Mesenchymal stem cell (in vitro differentiated cells and primary cell): ENCODE measurements around the gene ULK4.

Experiments used
- DNase-seq: peaks from one replicate; pipeline ENCODE4 v3.0.0-alpha.2; 2013
- H2AFZ ChIP-seq: one replicate; pipeline ENCODE4 v1.6.1; 2013; ENCODE audit warnings: low read depth, mild to moderate bottlenecking, control low read depth, inconsistent platforms, low read length, moderate library complexity
- H2AK5ac ChIP-seq: 2 replicates; pipeline ENCODE4 v1.6.1; 2013; ENCODE audit warnings: low read length, moderate library complexity, mild to moderate bottlenecking, inconsistent platforms; ENCODE audit not compliant: severe bottlenecking
- H2BK120ac ChIP-seq: one replicate; pipeline ENCODE4 v1.6.1; 2013; ENCODE audit warnings: low read depth, mild to moderate bottlenecking, inconsistent platforms, low read length, moderate library complexity
- H2BK12ac ChIP-seq, 2 experiments: one replicate each; pipeline ENCODE4 v1.6.1; 2013; ENCODE audit warnings: inconsistent platforms in 2 of 2, low read length in 2 of 2, mild to moderate bottlenecking in 2 of 2, moderate library complexity in 2 of 2, control low read depth in 1 of 2
- H2BK15ac ChIP-seq: one replicate; pipeline ENCODE4 v1.6.1; 2013; ENCODE audit warnings: mild to moderate bottlenecking, low read depth, inconsistent platforms; ENCODE audit not compliant: poor library complexity, severe bottlenecking
- H2BK5ac ChIP-seq: 2 replicates; pipeline ENCODE4 v1.6.1; 2013; ENCODE audit warnings: low read depth, mild to moderate bottlenecking, low read length, control low read depth, inconsistent platforms; ENCODE audit not compliant: poor library complexity, severe bottlenecking
- H3K14ac ChIP-seq, 2 experiments: one replicate each; pipeline ENCODE4 v1.6.1; 2013; ENCODE audit warnings: inconsistent platforms in 2 of 2, low read length in 2 of 2, control low read depth in 1 of 2, mild to moderate bottlenecking in 1 of 2, moderate library complexity in 1 of 2
- H3K18ac ChIP-seq, 2 experiments: one replicate each; pipeline ENCODE4 v1.6.1; 2013; ENCODE audit warnings: inconsistent platforms in 2 of 2, low read length in 2 of 2, control low read depth in 1 of 2, low read depth in 1 of 2, mild to moderate bottlenecking in 1 of 2
- H3K23ac ChIP-seq, 2 experiments: one replicate each; pipeline ENCODE4 v1.6.1; 2013; ENCODE audit warnings: inconsistent platforms in 2 of 2, low read length in 2 of 2, mild to moderate bottlenecking in 2 of 2, moderate library complexity in 2 of 2, control low read depth in 1 of 2
- H3K27ac ChIP-seq: 2 replicates; pipeline ENCODE4 v1.5.1; 2013; ENCODE audit warnings: mild to moderate bottlenecking, moderate library complexity, low read length, control low read depth, inconsistent platforms; ENCODE audit not compliant: poor library complexity, severe bottlenecking
- H3K27me3 ChIP-seq, 2 experiments: 2 replicates each; pipeline versions ENCODE4 v1.6.1 to v1.7.0; 2013; ENCODE audit warnings: low read length in 2 of 2, mild to moderate bottlenecking in 2 of 2, moderate library complexity in 2 of 2, control low read depth in 1 of 2, inconsistent platforms in 1 of 2; ENCODE audit not compliant: control insufficient read depth in 1 of 2, insufficient read depth in 1 of 2
- H3K36me3 ChIP-seq, 2 experiments: 2 replicates each; pipeline versions ENCODE4 v1.6.1 to v1.7.0; 2013; ENCODE audit warnings: low read length in 2 of 2, control low read depth in 1 of 2, inconsistent platforms in 1 of 2, low read depth in 1 of 2, mild to moderate bottlenecking in 1 of 2; ENCODE audit not compliant: insufficient read depth in 2 of 2, control insufficient read depth in 1 of 2
- H3K4ac ChIP-seq, 2 experiments: one replicate each; pipeline ENCODE4 v1.6.1; 2013; ENCODE audit warnings: inconsistent platforms in 2 of 2, low read length in 2 of 2, mild to moderate bottlenecking in 2 of 2, moderate library complexity in 2 of 2, control low read depth in 1 of 2, low read depth in 1 of 2
- H3K4me1 ChIP-seq: 2 replicates; pipeline ENCODE4 v1.6.1; 2013; ENCODE audit warnings: low read depth, low read length, control low read depth; ENCODE audit not compliant: control insufficient read depth, insufficient read depth
- H3K4me2 ChIP-seq: 2 replicates; pipeline ENCODE4 v1.6.1; 2013; ENCODE audit warnings: low read length, mild to moderate bottlenecking, inconsistent platforms; ENCODE audit not compliant: poor library complexity, severe bottlenecking
- H3K4me3 ChIP-seq, 2 experiments: 2 replicates each; pipeline versions ENCODE4 v1.5.1 to v1.7.0; 2013; ENCODE audit warnings: low read length in 2 of 2, mild to moderate bottlenecking in 2 of 2, control low read depth in 1 of 2, low read depth in 1 of 2; ENCODE audit not compliant: insufficient read depth in 1 of 2
- H3K79me1 ChIP-seq: replicated peaks from 2 replicates; pipeline ENCODE4 v1.6.1; 2013; ENCODE audit warnings: mild to moderate bottlenecking, control low read depth, low read length, inconsistent platforms; ENCODE audit not compliant: poor library complexity, severe bottlenecking
- H3K9ac ChIP-seq: 2 replicates; pipeline ENCODE4 v1.7.0; 2013; ENCODE audit warnings: mild to moderate bottlenecking, low read length, moderate library complexity
- H3K9me3 ChIP-seq: 2 replicates; pipeline ENCODE4 v1.7.0; 2013; ENCODE audit warnings: mild to moderate bottlenecking, low read length; ENCODE audit not compliant: control insufficient read depth
- H4K8ac ChIP-seq: one replicate; pipeline ENCODE4 v1.6.1; 2013; ENCODE audit warnings: inconsistent platforms, mild to moderate bottlenecking, low read length, moderate library complexity
- H4K91ac ChIP-seq: one replicate; pipeline ENCODE4 v1.6.1; 2013; ENCODE audit warnings: mild to moderate bottlenecking, low read length, inconsistent platforms
- WGBS: methylation state at CpG from one replicate; pipeline ENCODE4 v1.1.7; 2013; ENCODE audit warnings: mixed read lengths; 5-methylcytosine and 5-hydroxymethylcytosine counted together

Gene ULK4

GRCh38 chr3:41348401-41348800 is 613.5 kb downstream of the ULK4 start:
- H3K23ac ChIP-seq, result no peak overlapping the region
- no peaks in the 10 kb centered on the region for H3K9me3 ChIP-seq
- H3K4me3 ChIP-seq, result no peak overlapping the region
- H2AK5ac ChIP-seq, result no peak overlapping the region
- H2BK12ac ChIP-seq, result no peak overlapping the region
- 98% methylated on average over 4 of the region's 4 CpGs for WGBS
- H2AFZ ChIP-seq, result no peak overlapping the region
- H3K27ac ChIP-seq, result no peak overlapping the region
- no peak overlapping the region for H3K4me2 ChIP-seq
- H3K27me3 ChIP-seq, result no peaks in the 10 kb centered on the region
- H3K4me1 ChIP-seq, result no peaks in the 10 kb centered on the region
- H2BK15ac ChIP-seq, result no peak overlapping the region
- no peaks in the 10 kb centered on the region for H3K79me1 ChIP-seq
- H3K18ac ChIP-seq, result no peak overlapping the region
- no peak overlapping the region for H3K9ac ChIP-seq
- no peak overlapping the region for H3K4ac ChIP-seq
- no peak for DNase-seq
- H2BK5ac ChIP-seq, result no peak overlapping the region
- no peak overlapping the region for H4K8ac ChIP-seq
- no peak overlapping the region for H3K14ac ChIP-seq
- H3K36me3 ChIP-seq, result no peaks in the 10 kb centered on the region
- H4K91ac ChIP-seq, result no peak overlapping the region
- H2BK120ac ChIP-seq, result no peak overlapping the region

DNA sequence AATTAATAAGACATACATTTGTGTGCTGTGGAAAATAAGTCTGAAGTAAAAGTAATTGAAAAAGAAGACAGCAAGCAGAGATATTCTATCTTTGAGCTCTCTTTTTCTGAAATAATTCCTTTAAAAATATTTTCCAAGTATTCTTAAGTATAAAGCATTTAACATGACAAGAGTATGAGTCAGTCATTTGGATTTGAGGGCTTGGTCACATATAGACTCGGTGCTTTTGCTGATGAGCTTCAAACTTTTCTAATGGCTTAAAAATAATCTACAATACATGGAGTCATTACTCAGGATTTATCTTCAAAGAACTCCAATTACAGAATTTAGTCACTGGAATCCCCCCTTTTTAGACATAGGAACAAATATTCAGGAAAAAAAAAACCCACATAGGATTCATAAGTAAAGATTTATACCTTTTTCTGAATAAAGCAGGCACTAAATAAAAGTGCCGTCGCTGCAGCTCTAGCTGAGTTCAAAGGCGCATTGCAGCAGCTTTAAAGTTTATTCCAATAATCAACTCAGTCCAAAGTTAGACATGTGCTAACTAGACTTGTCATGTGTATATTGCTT is 615.1 kb downstream of the ULK4 start:
- Histone ChIP-seq H2AK5ac (no peak overlapping the region), H3K4me1 (no peaks in the 10 kb centered on the region), H3K9me3 (no peaks in the 10 kb centered on the region), H3K4me2 (no peak overlapping the region), H3K4ac (no peak overlapping the region), H3K9ac (no peak overlapping the region), H3K36me3 (no peaks in the 10 kb centered on the region), H2BK120ac (no peak overlapping the region), H2BK15ac (no peak overlapping the region), H2AFZ (no peak overlapping the region), H3K18ac (no peak overlapping the region), H3K4me3 (no peak overlapping the region), H3K27me3 (no peaks in the 10 kb centered on the region), H3K27ac (no peak overlapping the region), H4K8ac (no peak overlapping the region), H3K14ac (no peak overlapping the region), H3K79me1 (no peaks in the 10 kb centered on the region), H3K23ac (no peak overlapping the region), H4K91ac (no peak overlapping the region), H2BK12ac (no peak overlapping the region), H2BK5ac (no peak overlapping the region)
- 100% methylated on average over 3 of the region's 4 CpGs for WGBS
- peak; percentile 11 for DNase-seq

DNA sequence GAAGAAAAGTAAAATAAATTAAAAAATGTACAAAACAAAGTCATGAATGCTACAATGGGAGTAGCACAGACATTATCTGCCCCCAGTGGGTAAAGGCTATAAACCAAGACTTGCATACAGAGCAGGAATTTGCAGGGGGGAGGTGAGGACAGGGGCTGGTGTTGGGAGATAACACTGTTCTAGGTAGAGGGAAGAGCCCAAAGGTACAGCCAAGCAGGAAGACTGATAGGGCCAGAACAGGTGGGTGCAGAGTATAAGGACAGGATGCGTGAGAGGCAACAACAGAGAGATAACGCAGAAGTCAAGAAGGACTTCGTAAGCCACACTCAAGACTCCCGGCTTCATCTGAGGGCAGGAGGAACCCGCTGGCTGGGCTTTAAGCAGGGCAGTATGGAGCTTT is 616.1 kb downstream of the ULK4 start:
- DNase-seq, result no peak
- WGBS, result 95% methylated on average over 5 of the region's 5 CpGs

GRCh38 chr3:41339758-41340157 is 622.1 kb downstream of the ULK4 start:
- no peak overlapping the region for H3K14ac ChIP-seq
- no peak overlapping the region for H3K4ac ChIP-seq
- H3K4me2 ChIP-seq, result no peak overlapping the region
- no peak overlapping the region for H2BK120ac ChIP-seq
- no peaks in the 10 kb centered on the region for H3K27me3 ChIP-seq
- H4K8ac ChIP-seq, result no peak overlapping the region
- no peak overlapping the region for H3K9ac ChIP-seq
- H3K79me1 ChIP-seq, result no peaks in the 10 kb centered on the region
- H2AK5ac ChIP-seq, result no peak overlapping the region
- H2AFZ ChIP-seq, result no peak overlapping the region
- no peak overlapping the region for H4K91ac ChIP-seq
- H2BK5ac ChIP-seq, result no peak overlapping the region
- no peaks in the 10 kb centered on the region for H3K4me1 ChIP-seq
- DNase-seq, result no peak
- no peak overlapping the region for H3K23ac ChIP-seq
- 60% methylated on average over 1 of the region's 1 CpG for WGBS
- no peak overlapping the region for H3K27ac ChIP-seq
- H3K4me3 ChIP-seq, result no peak overlapping the region
- no peaks in the 10 kb centered on the region for H3K36me3 ChIP-seq
- H3K9me3 ChIP-seq, result no peaks in the 10 kb centered on the region
- no peak overlapping the region for H2BK15ac ChIP-seq
- H3K18ac ChIP-seq, result no peak overlapping the region
- no peak overlapping the region for H2BK12ac ChIP-seq

More for the DNA sequence above, 616.1 kb downstream of the ULK4 start:
- H4K8ac ChIP-seq, result no peak overlapping the region
- H3K4ac ChIP-seq, result no peak overlapping the region
- no peak overlapping the region for H3K4me2 ChIP-seq
- no peak overlapping the region for H2BK120ac ChIP-seq
- H3K9me3 ChIP-seq, result no peaks in the 10 kb centered on the region
- H3K27me3 ChIP-seq, result no peaks in the 10 kb centered on the region
- H3K27ac ChIP-seq, result no peak overlapping the region
- H2BK12ac ChIP-seq, result no peak overlapping the region
- no peak overlapping the region for H3K23ac ChIP-seq
- no peak overlapping the region for H3K9ac ChIP-seq
- H2AFZ ChIP-seq, result no peak overlapping the region
- no peak overlapping the region for H2BK15ac ChIP-seq
- H3K14ac ChIP-seq, result no peak overlapping the region
- H3K4me3 ChIP-seq, result no peak overlapping the region
- no peaks in the 10 kb centered on the region for H3K4me1 ChIP-seq
- no peak overlapping the region for H3K18ac ChIP-seq
- H2AK5ac ChIP-seq, result no peak overlapping the region
- H3K36me3 ChIP-seq, result no peaks in the 10 kb centered on the region
- no peak overlapping the region for H4K91ac ChIP-seq
- no peaks in the 10 kb centered on the region for H3K79me1 ChIP-seq
- H2BK5ac ChIP-seq, result no peak overlapping the region
